C1 segment of cervical spinal cord (tissue), 14 donors: Measurements from ENCODE around the gene MPHOSPH9.
A peak's percentile ranks its signal among the peaks of the same experiment; 100 is the strongest.

Experiments
- DNase-seq, 14 donors: peaks; one replicate each; lab custom pipeline; 2025; lab: John Stamatoyannopoulos, UW

Gene MPHOSPH9

DNA sequence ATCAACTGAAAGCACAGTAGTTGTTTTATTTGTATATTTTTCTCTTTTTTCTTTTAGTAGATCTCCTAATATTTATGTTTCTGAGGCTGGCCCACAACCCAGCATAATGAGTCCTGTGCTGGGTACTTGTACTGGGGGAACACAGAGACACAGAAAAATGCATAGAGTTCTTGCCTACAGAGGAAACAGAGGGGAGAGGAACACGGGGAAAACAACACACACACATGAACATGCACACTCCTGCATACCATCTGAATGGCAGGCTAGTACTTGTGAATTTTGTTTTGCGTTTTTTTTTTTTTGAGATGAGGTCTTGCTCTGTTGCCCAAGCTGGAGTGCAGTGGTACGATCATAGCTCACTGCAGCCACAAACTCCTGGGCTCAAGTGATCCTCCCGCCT, 103.3 kb downstream of the MPHOSPH9 start:
- DNase-seq, result no peak

DNA sequence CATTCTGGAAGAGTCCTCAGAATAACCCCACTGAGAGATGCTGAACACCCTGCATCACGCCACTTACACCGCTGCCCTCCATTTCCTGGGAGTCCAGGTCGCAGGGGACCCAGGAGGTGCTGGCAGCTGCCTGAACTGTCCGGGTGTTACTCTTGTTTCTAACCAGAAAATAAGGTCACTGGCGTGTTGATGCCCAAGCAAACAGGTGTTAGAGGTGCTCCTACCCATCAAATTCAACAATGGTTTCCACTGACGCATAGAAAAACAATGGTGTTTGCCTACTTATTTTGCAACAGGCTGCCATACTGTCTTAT, 105.8 kb downstream of the MPHOSPH9 start:
- DNase-seq, result no peak

DNA sequence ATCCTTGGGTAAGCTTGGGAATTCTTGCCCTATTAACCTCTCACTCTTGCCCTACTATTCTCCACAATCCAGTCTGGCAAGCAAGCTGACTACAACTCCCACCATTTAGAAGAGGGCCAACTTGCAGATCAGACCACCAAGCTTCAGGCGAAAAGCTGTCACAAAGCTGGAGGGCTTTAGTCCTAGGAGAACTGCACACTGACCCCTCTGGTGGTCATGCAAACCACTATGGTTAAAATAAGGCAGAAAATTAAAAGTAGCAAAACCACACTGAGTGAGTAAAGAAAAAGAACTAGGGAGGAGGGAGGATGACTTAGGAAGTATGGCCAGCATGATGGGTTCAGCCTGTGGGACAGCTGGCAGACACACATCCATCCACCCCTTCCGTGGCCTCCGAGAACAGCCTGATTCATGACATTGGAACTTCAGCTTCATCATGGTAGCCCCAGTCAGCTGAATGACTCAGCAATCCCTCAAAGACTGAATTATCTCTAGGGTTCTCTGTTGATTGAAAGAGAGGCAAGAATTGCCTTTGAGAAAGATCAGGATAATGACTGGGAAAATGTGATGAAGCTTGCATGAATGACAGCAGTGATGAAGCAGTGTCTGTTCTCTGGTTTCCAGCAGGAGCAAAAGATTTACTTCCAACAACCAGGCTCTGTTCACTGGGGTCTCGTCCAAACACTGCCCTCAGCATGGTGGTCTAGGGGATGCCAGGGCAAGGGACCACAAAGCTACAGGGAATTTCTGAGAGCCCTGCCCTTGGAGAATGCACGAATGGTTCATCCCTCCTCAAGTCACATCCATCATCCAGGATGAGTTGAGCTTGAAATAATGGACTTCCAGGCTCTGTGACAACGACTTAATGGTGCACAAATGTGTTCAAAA, 106.4 kb downstream of the MPHOSPH9 start:
- DNase-seq, result peak in 3 of 14 donors; percentile 21 to 72 (median 49)

DNA sequence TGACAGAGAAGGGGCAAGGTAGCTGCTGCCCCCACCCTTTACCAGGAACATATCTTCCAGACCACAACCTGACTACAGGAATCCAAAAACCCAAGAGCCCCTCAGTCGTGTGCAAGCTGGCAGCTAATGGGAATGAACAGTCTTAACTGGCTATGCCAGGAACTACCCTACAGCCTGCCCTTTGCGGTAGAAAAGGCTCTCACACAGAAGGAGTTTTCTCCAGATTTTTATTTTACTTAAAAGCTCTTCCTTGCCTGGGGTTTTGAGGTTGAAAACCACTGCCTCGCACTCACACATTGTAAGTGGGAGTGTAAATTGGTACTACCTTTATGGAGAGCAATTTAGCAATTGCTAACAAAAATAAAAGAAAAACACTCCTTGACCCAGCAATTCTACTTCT, 110.3 kb downstream of the MPHOSPH9 start:
- DNase-seq, result no peak

DNA sequence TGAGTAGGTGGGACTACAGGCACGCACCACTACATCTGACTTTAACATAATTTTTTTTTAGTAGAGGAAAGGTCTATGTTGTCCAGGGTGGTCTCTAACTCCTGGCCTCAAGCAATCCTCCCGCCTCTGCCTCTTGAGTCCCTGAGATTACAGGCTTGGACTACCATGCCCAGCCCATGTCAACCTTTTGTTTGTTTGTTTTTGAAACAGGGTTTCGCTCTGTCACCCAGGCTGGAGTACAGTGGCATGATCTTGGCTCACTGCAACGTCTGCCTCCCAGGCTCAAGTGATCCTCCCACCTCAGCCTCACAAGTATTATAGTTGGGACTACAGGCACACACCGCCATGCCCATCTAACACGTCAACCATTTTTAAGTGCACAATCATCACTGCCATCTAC, 111.3 kb downstream of the MPHOSPH9 start:
- DNase-seq, result no peak

DNA sequence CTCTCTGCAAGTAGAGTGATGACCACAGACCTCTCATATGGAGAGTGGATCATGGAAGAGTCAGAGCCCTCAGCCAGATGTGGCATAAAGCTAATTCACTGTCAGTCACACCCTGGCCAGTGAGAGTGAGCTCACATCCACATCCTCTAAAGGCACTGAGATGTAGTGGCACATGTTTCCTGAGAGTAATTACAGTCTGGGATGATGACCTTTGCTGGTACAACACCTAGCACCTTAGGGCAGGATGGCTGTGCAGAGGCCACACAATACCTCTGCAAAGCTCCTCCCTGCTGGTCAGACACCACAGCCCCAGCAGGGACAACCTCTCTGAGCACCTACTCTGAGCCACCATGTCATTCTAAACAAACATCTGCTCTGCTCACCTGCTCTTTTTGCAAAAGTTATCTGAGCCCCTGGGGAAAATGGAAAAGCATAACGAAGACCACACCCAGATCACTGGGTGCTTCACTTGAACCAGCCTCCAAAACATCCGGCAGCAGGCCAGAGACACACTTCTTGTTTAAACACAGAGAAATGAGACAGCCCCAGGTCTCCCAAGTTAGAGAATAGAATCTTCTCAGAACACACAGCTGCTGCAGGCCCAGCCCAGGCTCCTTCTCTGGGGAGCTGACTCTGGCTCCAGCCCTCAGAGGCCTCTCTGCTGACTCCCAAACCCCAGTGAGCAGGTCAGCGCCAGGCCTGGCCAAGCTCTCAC, 112.3 kb downstream of the MPHOSPH9 start:
- DNase-seq, result no peak

DNA sequence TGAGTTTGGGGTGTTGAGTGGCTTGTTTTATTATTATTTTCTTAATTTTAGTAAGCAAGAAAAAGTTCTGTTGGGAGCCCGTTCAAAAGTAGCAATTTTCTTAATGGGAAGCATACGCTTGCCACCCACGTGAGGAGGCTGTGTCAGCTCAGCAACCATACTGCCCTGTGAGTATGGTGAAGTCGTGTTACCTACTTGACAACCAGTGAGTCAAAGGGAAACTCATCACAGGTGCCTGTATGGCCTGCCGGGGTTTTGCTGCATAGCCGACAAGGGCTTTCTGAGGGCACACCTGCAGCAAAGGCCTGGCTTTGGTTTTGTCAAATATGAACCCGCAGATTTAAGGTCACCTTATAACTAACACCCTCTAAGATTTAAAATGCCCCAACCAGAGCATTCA, 113.1 kb downstream of the MPHOSPH9 start:
- DNase-seq, result no peak

DNA sequence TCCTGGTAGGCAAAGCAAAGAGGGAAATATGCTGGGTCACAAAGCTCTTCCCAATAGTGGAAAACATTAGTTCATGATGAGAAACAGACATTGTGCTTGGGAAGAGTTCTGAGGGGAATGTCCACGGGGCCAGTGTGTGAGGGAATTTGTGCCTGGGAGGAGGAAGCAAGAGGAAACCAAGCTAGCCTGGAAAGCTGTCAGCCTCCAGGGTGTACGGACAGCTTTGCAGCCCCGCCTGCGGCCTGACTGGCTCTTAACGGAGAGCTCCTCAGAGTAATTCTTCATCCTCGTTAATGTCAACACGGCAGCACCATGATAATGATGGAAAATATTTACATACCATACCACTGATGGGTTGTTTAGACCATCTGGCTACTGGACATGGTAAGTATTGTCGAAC, 114.4 kb downstream of the MPHOSPH9 start:
- DNase-seq, result no peak

DNA sequence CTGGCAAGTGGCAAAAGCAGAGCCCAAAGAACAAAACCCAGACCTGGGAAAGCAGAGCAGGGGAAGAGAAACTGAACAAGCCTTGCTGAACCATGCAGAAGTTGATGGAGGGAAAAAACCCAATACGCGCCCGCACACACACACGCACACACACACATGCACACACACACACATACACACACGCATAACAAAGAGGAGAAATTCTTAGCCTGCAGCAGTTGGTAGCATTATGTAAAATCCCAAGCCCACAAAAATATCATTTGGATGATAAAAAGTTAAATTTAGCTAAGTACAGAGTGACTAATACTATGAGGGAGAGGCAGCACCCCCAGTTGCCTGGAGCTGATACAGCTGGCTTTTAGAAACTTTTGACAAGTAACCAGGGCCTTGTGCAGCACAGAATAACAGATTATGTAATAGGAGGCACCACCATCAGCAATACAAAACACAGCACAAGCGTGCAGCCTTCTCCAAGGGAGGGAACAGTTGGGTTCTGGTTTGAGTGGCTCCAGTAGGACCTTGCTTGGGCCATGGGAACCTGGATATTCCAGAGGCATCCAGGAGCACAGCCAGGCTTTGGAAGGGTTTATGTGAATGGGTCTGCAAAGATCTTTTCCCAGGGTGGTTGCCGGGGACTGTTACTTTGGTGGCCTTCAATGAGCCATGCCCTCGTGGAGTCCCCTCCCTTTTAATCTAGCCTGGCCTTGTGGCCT, 117.4 kb downstream of the MPHOSPH9 start:
- DNase-seq, result peak in 9 of 14 donors; percentile 25 to 76 (median 48)

DNA sequence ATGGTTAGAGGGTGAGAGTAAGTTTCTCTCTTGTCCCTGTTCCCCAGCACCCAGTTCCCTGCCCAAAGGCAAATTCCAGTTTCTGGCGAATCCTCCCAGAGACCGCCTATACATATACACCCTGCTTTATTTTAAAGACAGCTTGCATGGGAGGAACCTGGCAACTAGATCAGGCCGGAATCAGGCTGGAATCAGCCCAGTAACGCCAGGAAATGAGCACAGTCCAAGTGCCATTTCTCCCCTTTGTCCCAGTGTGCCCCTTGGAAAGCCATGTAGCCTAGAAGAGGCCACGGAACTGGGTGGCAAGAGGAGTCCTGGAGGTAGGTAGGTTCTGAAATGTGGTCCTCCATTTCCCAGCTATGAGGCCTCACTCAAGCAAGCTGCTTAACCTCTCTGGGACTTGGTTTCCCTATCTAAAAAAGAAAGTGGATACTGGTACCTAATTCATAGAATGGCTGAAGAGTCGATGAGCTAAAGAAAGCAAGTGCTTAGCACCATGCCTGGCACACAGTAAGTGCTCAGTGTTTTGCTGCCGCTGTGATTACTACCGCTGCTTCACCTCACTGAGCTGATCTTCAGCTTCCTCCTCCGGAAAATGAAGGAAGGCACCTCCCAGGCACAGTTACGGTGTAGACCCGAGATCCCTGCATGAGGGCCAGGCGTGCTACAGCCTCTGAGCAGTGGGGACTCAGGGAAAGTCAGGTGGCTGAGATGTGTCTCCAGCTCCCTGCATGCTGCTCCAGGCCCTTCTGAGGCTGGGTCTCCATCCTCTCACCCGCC, 118.4 kb downstream of the MPHOSPH9 start:
- DNase-seq, result peak in 1 of 14 donors; percentile 43

DNA sequence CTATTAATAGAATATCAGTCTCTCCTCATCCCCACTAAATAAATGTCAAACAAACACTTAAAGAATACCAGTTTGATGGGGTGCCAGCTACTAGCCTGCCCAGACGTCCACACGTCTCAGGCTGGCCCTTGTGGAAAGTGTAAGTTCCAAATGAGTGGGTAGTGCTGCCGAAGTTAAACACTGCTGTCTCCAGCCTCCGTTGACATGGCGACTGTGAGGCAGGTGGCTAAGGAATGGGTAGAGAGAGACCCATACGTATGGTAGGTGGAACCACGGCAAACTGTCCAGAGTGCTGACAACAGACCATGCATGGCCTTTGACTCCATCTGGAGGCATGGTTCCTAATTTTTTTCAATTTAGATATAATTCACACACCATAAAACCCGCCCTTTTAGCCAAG, 119.9 kb downstream of the MPHOSPH9 start:
- no peak for DNase-seq

DNA sequence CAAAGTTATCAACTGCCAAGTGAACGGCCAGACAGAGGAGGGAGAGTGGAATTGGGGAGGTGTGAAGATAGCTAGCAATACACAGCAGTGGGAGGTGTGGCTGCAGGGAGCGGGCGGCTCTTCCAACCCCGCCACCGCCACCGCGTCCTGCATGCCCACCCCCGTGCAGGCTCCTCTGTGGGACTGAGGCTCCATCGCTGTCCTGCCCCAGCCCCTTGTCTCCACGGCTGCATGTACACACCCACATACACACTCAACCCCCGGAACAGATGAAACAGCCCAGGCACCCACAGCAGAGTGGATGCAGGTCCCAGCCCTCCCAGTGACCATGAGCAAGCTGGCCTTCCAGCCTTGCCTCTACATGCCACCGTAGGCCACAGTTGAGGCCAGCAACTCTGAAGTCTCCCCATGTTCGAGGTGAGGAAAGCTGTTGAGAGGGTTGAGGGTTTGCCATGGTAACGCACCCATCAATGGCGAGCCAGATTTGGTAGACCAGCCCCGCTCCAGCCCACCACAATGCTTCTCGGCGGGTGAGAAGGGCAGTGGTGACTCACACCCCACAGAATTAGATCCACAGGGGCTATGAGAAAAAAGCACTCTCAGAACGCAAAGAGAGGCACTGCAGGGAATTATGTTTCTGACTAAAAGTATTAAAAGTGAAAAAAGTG, 121.3 kb downstream of the MPHOSPH9 start:
- DNase-seq, result no peak

DNA sequence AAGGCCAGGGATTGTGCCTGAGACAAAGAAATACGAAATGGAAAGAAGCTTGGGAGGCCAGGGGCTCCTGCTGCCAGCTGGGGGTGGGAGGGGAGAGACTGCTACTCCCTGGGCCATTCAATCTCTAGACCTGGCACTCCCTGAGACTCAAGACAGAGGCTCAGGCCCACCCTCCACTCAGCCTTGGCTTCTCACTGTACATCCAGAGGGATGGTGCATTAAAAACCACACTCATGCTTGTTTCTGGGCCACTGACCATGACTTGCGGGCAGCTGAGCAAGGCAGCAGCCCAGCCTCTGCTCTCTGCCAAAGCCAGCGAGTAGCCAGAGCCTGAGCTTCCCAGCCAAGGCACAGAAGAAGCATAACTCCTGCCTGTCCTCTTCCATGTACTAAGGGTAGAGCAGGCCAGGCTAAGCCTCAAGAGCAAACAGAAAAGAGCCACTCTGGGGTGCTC, 123.6 kb downstream of the MPHOSPH9 start:
- peak in 10 of 14 donors; percentile 16 to 87 (median 61) for DNase-seq

DNA sequence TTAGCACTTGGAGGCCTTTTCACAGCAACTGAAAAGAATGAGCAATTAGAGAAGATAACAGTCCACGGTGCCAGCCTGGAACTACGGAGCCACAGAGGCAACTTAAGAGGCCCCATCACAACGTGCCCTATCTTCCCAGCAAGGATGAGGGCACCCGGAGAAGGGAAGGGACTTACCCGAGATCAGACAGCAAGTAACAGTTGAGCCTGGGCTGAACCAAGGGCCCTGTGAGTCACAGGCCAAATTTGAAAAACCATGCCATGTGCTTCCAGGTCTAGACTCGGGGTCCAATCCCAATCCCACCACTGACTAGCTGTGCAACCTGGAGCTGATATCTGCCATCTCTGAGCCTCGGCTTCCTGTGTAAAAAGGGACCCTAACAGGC, 124.3 kb downstream of the MPHOSPH9 start:
- no peak for DNase-seq

DNA sequence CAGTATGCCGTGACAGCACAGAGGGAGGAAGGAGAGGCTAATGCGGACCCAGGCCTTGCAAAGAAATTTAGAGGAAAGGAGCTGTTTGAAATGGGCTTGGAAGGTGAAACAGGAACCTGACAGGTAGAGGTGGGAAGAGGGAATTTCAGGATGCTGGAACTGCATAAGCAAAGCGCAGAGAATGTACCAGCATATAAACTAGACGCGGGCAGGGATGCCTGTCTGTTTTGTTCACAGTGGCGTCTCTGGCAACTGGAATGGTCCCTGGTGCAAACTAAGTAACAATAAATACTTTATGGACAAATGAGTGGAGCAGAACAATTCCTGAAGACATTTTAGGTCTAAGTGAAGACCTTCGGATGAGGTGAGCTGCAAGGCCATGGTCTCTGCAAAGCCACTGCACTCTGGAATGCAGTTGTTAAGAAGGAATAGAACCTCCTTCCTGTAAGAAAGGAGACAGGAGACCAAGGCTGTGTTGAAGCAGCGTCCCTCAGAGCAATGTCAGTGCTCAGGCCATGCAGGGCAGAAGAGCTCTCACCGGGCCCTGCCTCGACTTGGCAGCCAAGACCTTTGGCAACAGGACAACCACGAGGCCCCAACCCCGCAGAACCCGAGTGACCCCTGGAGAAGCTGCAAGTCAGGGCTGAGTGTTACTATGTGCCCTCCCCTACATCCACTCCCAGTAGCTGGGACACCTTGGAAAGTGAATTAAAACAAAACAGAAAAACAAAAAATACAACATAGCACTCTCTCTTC, 124.8 kb downstream of the MPHOSPH9 start:
- no peak for DNase-seq

DNA sequence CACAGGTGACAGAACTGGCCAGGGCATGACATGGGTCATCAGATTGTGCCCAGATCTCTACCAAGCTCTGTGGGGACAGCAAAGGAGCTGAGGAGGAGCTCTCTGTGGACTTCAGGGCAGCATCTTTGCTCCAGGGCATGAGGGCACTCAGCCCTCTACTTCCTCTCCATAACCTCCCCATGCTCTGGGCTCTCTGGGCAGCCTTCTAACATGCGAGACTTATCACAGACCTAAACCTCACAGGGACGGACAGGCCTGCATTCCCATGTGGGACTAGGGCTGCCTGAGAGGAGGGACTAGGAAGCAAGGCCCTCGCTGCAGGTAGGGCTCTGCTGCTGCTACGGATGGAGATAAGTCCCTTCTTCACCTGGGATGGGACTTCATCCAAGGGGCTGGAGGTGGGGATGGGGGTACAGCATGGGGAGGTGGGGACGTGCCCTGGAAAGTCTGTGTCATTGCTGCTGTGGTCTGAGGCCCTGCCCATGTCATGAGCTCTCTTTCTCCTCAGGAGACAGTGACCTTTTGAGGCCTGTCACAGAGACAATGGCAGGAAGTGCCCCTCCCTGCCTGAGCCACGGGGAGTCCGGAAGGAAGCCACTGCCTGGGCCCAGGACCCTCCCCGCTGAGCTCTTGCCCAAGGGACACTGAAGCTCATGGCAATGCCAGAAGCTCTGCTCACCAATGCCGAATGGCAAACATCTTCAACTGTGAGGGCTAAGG, 126.1 kb downstream of the MPHOSPH9 start:
- DNase-seq, result peak in 1 of 14 donors; percentile 13

DNA sequence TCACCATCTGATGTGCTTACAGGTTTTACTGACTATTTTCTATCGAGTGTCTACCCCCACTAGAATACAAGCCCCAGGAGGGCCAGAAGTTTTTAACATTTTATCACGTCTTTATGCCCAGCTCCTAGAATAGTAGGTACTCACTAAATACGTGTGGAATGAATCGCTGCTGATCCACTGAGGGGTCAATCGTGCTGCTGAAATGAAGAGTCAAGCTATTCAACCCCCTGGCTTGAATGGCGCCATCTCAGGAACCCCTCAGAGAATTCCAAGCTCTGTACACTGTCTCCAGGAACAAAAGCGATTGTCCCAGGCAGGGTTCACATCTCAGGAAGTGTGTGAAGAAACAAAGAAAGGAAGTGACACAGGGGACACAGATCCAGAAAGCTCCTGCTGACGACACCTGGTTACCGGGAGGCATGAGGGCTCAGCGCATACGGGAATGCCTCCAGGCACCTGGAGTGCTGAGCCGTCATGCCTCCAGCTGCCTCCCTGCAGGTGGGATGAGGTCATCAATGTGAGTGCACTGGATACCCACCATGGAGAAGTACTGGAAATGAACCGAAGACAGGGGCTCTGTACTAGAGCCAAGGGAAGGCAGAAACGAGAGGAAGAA, 127.6 kb downstream of the MPHOSPH9 start:
- peak in 1 of 14 donors; percentile 34 for DNase-seq

DNA sequence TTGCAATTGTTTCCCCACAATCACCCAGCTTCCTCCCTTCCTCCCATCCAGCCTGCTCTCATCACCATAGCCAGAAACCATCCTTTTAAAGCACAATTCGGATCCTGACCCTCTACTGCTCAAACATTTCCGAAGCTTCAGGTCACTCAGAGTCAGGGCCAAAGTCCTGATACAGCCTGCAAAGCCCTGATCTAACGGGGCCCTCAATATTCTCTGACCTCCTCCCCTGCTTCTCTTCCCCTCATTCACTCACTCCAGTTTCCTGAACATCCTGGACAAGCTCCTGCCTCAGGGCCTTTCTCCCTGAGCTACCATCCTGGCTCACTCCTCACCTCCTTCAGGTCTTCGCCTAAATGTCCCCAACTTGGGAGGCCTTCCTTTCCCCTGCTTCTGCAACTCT, 128.1 kb downstream of the MPHOSPH9 start:
- DNase-seq, result no peak
